Prostate gland (tissue), 2 donors: Measurements from ENCODE around the gene C1orf21. TPM values are rescaled to one million over a fixed set of nuclear protein-coding genes. Genes with fewer than 3 reads are reported as not detected.

Experiments used
- DNase-seq: peaks from one replicate; pipeline ENCODE4 v3.0.0-alpha.2; 2019; ENCODE audit warnings: low spot score
- H3K27ac ChIP-seq, 2 donors: fragments of 200-600 bp; sonication (generic); 2 replicates each; pipeline ENCODE4 v1.5.1; 2017 to 2019
- H3K27me3 ChIP-seq: fragments of 200-600 bp; sonication (generic); replicated peaks from 2 replicates; pipeline ENCODE4 v1.5.1; 2019; ENCODE audit not compliant: insufficient read depth
- H3K36me3 ChIP-seq, 2 donors: fragments of 200-600 bp; sonication (generic); 1 replicate in 1 of 2; 2 replicates in 1 of 2; pipeline versions ENCODE4 v1.5.1 to v1.8.1; 2017 to 2019
- H3K4me1 ChIP-seq: fragments of 200-600 bp; sonication (generic); replicated peaks from 2 replicates; pipeline ENCODE4 v1.5.1; 2019
- H3K4me3 ChIP-seq, 2 donors: fragments of 200-600 bp; sonication (generic); 2 replicates each; pipeline ENCODE4 v1.5.1; 2017 to 2019
- H3K9me3 ChIP-seq: fragments of 200-600 bp; sonication (generic); 2 replicates; pipeline ENCODE4 v1.5.1; 2017
- POLR2A ChIP-seq: fragments of 450-650 bp; IDR thresholded peaks from one replicate; pipeline ENCODE4 v1.6.1; 2016; ENCODE audit warnings: antibody characterized with exemption, mild to moderate bottlenecking
- POLR2AphosphoS5 ChIP-seq: sonication (generic); formaldehyde crosslinking; IDR thresholded peaks from one replicate; pipeline ENCODE4 v1.6.1; 2017; ENCODE audit warnings: antibody characterized with exemption
- WGBS: methylation state at CpG from one replicate; pipeline ENCODE4 v1.1.5; 2018; 5-methylcytosine and 5-hydroxymethylcytosine counted together
- intact Hi-C: fragments of 100-400 bp; cut with DNase I; formaldehyde crosslinking; loops from one replicate; pipeline ENCODE4 v1.14.2; 2022
- total RNA-seq, 2 donors: library from RNA; depleted of rRNA; stranded (reverse); fragments of >200 nt; gene quantifications; one replicate each; pipeline ENCODE4 v1.1.0, GENCODE V29; 2016
- TF ChIP-seq, protein P1 (sequence below), 4 experiments: fragments of 200-600 bp in 2 of 4; fragments of 450-650 bp in 2 of 4; sonication (generic) in 2 of 4; IDR thresholded peaks; 1 replicate in 3 of 4; 2 replicates in 1 of 4; pipeline ENCODE4 v1.5.1; 2016 to 2019; ENCODE audit warnings: antibody characterized with exemption in 4 of 4, mild to moderate bottlenecking in 2 of 4, moderate library complexity in 2 of 4

The C1orf21 gene
- total RNA-seq, 2 donors from 2014 or later = 28.8 to 79.3 TPM

DNA sequence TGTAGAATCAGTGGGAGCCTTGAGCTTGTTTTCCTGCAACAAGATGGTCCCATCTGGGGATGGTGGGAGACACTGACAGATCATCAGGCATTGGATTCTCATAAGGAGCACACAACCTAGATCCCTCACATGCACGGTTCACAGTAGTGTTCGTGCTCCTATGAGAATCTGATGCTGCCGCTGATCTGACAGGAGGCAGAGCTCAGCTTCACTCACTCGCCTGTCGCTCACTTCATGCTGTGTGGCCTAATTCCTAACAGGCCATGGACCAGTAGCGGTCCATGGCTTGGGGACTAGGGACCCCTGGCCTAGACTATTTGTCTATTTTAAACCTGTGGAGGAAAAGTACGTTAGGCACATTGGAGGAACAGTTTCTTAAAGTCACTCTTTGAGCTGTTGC lies 227.8 kb downstream of the C1orf21 start:
- peak overlapping the region in 1 of 2 donors; percentile 71 for H3K27ac ChIP-seq

DNA sequence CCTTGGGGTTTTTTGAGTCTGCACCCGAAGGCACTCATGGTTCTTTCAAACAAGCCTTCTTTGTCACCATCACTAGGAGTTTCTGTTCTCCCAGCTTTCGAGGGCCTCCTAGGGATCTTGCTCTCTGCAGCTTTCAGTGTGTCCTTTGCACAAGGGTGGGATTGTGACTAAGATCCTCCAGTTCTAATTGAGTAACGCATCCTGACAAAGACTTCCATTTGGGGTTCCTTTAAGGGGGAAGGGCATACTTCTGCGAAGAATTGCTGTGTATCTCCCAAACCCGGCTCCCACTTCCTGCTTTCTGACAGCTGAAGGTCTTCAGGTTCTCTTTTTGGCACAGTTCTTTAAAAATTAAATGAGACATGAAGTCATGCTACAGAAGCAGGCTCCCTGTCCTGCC lies 228.5 kb downstream of the C1orf21 start:
- Histone ChIP-seq H3K4me3 (no peak overlapping the region), H3K4me1 (peaks cover 5% of the 10 kb centered on the region), H3K27ac (peak overlapping the region in 1 of 2 donors; percentile 71), H3K36me3 (no peaks in the 10 kb centered on the region), H3K9me3 (no peaks in the 10 kb centered on the region), H3K27me3 (no peaks in the 10 kb centered on the region)
- 52% methylated on average over 5 of the region's 5 CpGs for WGBS
- no peak for DNase-seq
- TF ChIP-seq, protein P1, sequence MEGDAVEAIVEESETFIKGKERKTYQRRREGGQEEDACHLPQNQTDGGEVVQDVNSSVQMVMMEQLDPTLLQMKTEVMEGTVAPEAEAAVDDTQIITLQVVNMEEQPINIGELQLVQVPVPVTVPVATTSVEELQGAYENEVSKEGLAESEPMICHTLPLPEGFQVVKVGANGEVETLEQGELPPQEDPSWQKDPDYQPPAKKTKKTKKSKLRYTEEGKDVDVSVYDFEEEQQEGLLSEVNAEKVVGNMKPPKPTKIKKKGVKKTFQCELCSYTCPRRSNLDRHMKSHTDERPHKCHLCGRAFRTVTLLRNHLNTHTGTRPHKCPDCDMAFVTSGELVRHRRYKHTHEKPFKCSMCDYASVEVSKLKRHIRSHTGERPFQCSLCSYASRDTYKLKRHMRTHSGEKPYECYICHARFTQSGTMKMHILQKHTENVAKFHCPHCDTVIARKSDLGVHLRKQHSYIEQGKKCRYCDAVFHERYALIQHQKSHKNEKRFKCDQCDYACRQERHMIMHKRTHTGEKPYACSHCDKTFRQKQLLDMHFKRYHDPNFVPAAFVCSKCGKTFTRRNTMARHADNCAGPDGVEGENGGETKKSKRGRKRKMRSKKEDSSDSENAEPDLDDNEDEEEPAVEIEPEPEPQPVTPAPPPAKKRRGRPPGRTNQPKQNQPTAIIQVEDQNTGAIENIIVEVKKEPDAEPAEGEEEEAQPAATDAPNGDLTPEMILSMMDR (IDR thresholded peaks at IDR 0.05) = no peak
- TF ChIP-seq POLR2AphosphoS5 = no peak
- no peak for TF ChIP-seq POLR2A
- intact Hi-C loops = no loop called here

More for the DNA sequence above, 227.8 kb downstream of the C1orf21 start:
- 97% methylated on average over 7 of the region's 7 CpGs for WGBS
- H3K9me3 ChIP-seq = no peaks in the 10 kb centered on the region
- intact Hi-C loops = no loop called here
- no peaks in the 10 kb centered on the region for H3K27me3 ChIP-seq
- DNase-seq = no peak
- TF ChIP-seq POLR2AphosphoS5 = no peak
- TF ChIP-seq, protein P1 (IDR thresholded peaks at IDR 0.05) = no peak
- TF ChIP-seq POLR2A = no peak
- H3K4me1 ChIP-seq = no peaks in the 10 kb centered on the region
- no peaks in the 10 kb centered on the region for H3K36me3 ChIP-seq
- no peak overlapping the region for H3K4me3 ChIP-seq

DNA sequence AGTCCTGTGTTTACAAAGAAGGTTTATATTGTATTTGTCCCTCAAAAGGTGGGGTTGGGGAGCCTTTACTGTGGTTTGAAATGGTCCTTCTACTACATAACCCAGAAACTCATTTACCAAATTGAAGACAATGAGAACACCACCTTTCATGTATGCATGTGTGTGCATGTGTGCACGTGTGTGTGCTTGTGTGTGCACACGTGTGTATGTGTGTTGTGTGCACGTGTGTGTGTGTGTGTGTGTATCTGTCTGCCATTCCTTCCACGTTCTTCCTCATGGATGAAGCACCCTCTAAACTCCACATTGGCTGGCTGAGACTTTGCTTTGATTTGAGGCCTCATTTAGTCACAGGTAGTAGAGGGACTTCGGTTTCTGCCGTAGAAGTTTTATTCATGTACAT lies 229.7 kb downstream of the C1orf21 start:
- H3K9me3 ChIP-seq = no peaks in the 10 kb centered on the region
- H3K27ac ChIP-seq = no peak overlapping the region
- no peak for DNase-seq
- H3K27me3 ChIP-seq = no peaks in the 10 kb centered on the region
- 83% methylated on average over 6 of the region's 6 CpGs for WGBS
- peaks cover 13% of the 10 kb centered on the region for H3K4me1 ChIP-seq
- intact Hi-C loops = no loop called here
- H3K36me3 ChIP-seq = no peaks in the 10 kb centered on the region
- TF ChIP-seq, protein P1 (IDR thresholded peaks at IDR 0.05) = no peak
- TF ChIP-seq POLR2A (no peak), POLR2AphosphoS5 (no peak)
- H3K4me3 ChIP-seq = no peak overlapping the region

DNA sequence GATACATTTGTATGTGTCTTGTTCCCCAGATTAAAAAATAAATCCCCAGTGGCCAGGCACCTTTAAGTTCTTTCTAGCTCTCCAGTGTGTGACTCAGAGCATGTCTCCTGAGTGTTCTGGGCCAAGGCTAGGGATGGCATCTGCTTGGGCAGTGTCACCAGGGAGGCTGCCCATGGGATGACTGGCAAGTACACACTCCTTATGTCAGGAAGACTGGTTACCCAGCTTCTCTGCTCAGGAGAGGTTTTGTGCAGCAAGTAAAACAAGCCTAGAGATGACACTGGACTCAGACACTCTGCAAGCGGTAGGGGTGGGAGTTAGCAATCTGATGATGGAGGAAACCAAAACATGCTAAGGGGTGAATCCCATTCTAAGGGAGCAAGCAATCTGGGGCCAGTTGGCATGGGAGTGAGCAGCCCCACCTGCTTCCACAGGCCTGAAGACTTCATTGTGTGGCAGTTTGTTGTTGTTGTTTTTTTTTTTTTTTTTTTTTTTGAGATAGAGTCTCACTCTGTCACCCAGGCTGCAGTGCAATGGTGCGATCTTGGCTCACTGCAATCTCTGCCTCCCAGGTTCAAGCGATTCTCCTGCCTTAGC lies 230.7 kb downstream of the C1orf21 start:
- Histone ChIP-seq H3K4me3 (no peak overlapping the region), H3K27ac (peak overlapping the region in 1 of 2 donors; percentile 38), H3K27me3 (no peaks in the 10 kb centered on the region), H3K36me3 (no peaks in the 10 kb centered on the region), H3K4me1 (peaks cover 13% of the 10 kb centered on the region), H3K9me3 (no peaks in the 10 kb centered on the region)
- intact Hi-C loops = no loop called here
- 98% methylated on average over 3 of the region's 3 CpGs for WGBS
- TF ChIP-seq POLR2AphosphoS5 (no peak), POLR2A (no peak)
- TF ChIP-seq, protein P1 (IDR thresholded peaks at IDR 0.05) = no peak
- DNase-seq = no peak

DNA sequence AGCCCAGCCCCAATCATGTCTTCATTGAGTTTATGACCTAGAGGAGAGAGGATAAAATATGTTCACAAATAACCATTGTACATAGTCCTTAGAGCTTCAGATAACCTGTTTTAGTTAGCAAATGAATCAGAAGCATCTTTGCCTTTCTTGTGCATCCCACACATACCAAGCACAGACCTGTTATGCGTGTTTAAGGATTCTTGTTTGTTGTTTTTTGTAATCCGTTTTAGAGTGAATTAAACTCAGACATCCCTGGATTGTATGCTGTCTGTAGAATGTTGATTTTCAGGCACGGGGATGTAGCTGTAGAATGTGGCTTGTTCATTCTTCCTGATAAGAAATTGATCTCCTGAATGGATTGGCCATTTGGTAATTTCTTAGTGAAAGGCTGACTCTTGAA lies 232.0 kb downstream of the C1orf21 start:
- TF ChIP-seq POLR2A = no peak
- TF ChIP-seq, protein P1 (IDR thresholded peaks at IDR 0.05) = no peak
- TF ChIP-seq POLR2AphosphoS5 = no peak
- Histone ChIP-seq H3K9me3 (no peaks in the 10 kb centered on the region), H3K4me3 (no peak overlapping the region), H3K36me3 (no peaks in the 10 kb centered on the region), H3K27ac (peak overlapping the region in 1 of 2 donors; percentile 95), H3K4me1 (peaks cover 25% of the 10 kb centered on the region), H3K27me3 (no peaks in the 10 kb centered on the region)
- 83% methylated on average over 3 of the region's 3 CpGs for WGBS
- DNase-seq = no peak
- intact Hi-C loops = no loop called here
